ENCODE measurements around the gene CARHSP1.

CARHSP1 gene

GRCh38 chr16:8886593-8887430, 18.0 kb upstream of the CARHSP1 start:
- no peak for TF ChIP-seq CTCF (IDR thresholded peaks at IDR 0.05; ENCODE audit: low read depth, low read length)
- no peak for TF ChIP-seq POLR2A (IDR thresholded peaks at IDR 0.05; ENCODE audit: extremely low read depth, insufficient read length)
- no peak for TF ChIP-seq MYC (IDR thresholded peaks at IDR 0.05; ENCODE audit: low read depth, low read length)
- no peak for TF ChIP-seq MAX (IDR thresholded peaks at IDR 0.05; ENCODE audit: low read depth, low read length)
- no peak overlapping the region for H3K4me3 ChIP-seq (ENCODE audit: low read depth, low read length)
- no peak for DNase-seq (ENCODE audit: low read depth)

DNA sequence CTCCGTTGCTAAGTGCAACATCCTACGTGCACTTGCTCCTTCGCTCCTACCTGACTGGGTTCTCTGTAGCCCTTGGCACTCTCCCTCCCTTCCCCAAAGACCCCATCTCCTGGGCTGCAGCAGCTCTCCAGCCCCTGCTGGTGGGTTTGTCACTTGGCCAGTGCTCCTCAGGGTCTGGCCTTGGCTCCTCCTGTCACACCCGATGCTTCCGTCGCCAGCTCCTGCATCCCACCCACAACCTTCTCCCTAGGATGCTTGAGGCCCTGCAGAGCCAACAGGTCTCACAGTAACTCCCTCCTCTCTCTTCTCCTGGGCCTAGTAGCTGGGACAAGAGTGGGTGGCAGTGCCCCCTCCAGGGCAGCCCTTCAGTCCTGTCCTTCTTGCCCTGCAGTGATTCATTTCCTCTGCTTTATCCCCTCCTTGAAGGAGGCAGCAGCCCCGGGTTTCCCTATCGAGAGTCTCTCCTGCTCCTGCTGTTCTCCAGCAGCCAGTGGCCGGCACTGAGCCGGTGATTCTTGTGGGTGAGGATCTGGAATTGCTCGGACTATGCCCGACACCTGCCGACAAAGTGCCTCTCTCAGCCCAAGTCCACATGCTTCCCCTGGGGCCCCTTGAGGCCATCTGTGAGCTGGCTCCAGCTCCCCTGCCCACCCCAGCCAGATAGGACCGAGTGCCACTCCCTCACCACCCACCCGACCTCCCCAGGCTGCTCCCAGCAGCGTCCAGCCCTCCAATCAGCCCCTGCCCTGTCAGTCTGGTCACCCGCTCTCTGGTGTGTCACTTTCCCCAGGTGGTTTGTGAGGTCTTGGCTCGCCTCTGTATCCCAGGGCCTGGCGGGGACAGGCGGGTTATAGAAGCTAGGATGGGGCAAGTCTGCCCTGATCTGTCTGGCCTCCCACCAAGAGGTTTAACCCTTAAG, 17.1 kb upstream of the CARHSP1 start:
- no peak overlapping the region for H3K4me3 ChIP-seq (ENCODE audit: low read depth, low read length)
- DNase-seq (ENCODE audit: low read depth) = peak; percentile 24
- TF ChIP-seq MAX (IDR thresholded peaks at IDR 0.05; ENCODE audit: low read depth, low read length) (no peak), MYC (IDR thresholded peaks at IDR 0.05; ENCODE audit: low read depth, low read length) (no peak), POLR2A (IDR thresholded peaks at IDR 0.05; ENCODE audit: extremely low read depth, insufficient read length) (no peak), CTCF (IDR thresholded peaks at IDR 0.05; ENCODE audit: low read depth, low read length) (no peak)

- H3K4me3 ChIP-seq (ENCODE audit: low read depth, low read length) = no peak overlapping the region
- TF ChIP-seq POLR2A (IDR thresholded peaks at IDR 0.05; ENCODE audit: extremely low read depth, insufficient read length) (no peak), CTCF (IDR thresholded peaks at IDR 0.05; ENCODE audit: low read depth, low read length) (no peak), MAX (IDR thresholded peaks at IDR 0.05; ENCODE audit: low read depth, low read length) (no peak), MYC (IDR thresholded peaks at IDR 0.05; ENCODE audit: low read depth, low read length) (no peak)
- no peak for DNase-seq (ENCODE audit: low read depth)
Measured at GRCh38 chr16:8882725-8883377, 14.0 kb upstream of the CARHSP1 start.

- DNase-seq (ENCODE audit: low read depth) = no peak
- H3K4me3 ChIP-seq (ENCODE audit: low read depth, low read length) = no peak within 1 kb of the TSS
- TF ChIP-seq MAX (IDR thresholded peaks at IDR 0.05; ENCODE audit: low read depth, low read length) = no peak
Measured at GRCh38 chr16:8882041-8882617, 13.3 kb upstream of the CARHSP1 start, which contains the start of gene LITAFD. TSS of gene LITAFD (plus strand) at chr16:8882351. CDS start at chr16:8884356, 2,005 bp downstream.

DNA sequence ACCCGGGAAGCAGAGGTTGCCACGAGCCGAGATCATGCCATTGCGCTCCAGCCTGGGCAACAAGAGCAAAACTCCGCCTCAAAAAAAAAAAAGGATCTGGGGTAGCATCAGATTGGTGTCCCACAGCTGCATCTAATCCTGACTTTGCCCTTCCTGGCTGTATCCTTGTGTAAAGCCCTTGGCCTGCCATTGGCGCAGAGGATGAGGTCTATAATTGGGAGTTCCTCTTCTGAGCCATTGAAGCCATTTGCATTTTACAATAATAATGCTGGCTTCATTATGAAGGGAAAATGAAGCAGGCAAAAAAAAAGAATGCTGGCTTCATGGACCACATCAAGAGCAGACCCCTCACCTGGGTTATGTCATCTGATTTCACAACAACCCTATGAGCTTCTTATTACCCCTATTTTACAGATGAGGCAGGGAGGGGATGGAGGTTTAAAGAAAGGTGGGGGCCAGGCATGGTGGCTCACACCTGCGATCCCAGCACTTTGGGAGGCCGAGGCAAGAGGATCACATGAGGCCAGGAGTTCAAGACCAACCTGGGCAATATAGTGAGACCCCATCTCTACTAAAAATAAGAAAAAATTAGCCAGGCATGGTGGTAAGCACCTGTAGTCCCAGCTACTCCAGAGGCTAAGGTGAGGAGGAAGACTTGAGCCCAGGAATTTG, 12.2 kb upstream of the CARHSP1 start:
- TF ChIP-seq MYC (IDR thresholded peaks at IDR 0.05; ENCODE audit: low read depth, low read length) (no peak), MAX (IDR thresholded peaks at IDR 0.05; ENCODE audit: low read depth, low read length) (no peak), CTCF (IDR thresholded peaks at IDR 0.05; ENCODE audit: low read depth, low read length) (no peak), POLR2A (IDR thresholded peaks at IDR 0.05; ENCODE audit: extremely low read depth, insufficient read length) (no peak)
- DNase-seq (ENCODE audit: low read depth) = no peak
- no peak overlapping the region for H3K4me3 ChIP-seq (ENCODE audit: low read depth, low read length)
